ENCODE measurements around the gene MIDN.
A peak's percentile ranks its signal among the peaks of the same experiment; 100 is the strongest.

The MIDN gene

GRCh38 chr19:1275976-1276627, 27.7 kb downstream of the MIDN start (continued):
- TF ChIP-seq PRDM4 (tag by site-specific recombination; IDR thresholded peaks at IDR 0.05), result no peak
- TF ChIP-seq ZIC2 (tag by site-specific recombination; IDR thresholded peaks at IDR 0.05), result peak; percentile 43; the same call in 1 of the 2 replicates
- no peak for TF ChIP-seq ZNF18 (tag by site-specific recombination; IDR thresholded peaks at IDR 0.05)
- TF ChIP-seq ZBTB6 (tag by site-specific recombination; IDR thresholded peaks at IDR 0.05), result no peak
- no peak for TF ChIP-seq ZBTB1 (tag by site-specific recombination; IDR thresholded peaks at IDR 0.05)
- TF ChIP-seq ZBTB20 (tag by site-specific recombination; IDR thresholded peaks at IDR 0.05), result peak; percentile 77; the same call in 1 of the 2 replicates
- no peak for TF ChIP-seq ZNF777 (tag by site-specific recombination; IDR thresholded peaks at IDR 0.05; ENCODE audit: borderline replicate concordance)
- no peak for TF ChIP-seq ELK4 (IDR thresholded peaks at IDR 0.05; ENCODE audit: borderline replicate concordance, low read depth, low read length)
- TF ChIP-seq ZNF704 (tag by site-specific recombination; IDR thresholded peaks at IDR 0.05), result no peak
- TF ChIP-seq CTCF (tag by site-specific recombination; IDR thresholded peaks at IDR 0.05), result no peak
- no peak for TF ChIP-seq PRDM1 (tag by site-specific recombination; IDR thresholded peaks at IDR 0.05)
- TF ChIP-seq ZNF133 (tag by site-specific recombination; IDR thresholded peaks at IDR 0.05), result no peak
- no peak for TF ChIP-seq ZBTB11 (tag by site-specific recombination; conservative IDR thresholded peaks at IDR 0.05; ENCODE audit: low read depth)
- TF ChIP-seq BCL11B (tag by site-specific recombination; IDR thresholded peaks at IDR 0.05; ENCODE audit: low read depth), result peak; percentile 87; the same call in 1 of the 2 replicates
- TF ChIP-seq ZNF146 (tag by site-specific recombination; IDR thresholded peaks at IDR 0.05), result no peak
- TF ChIP-seq ZNF610 (tag by site-specific recombination; IDR thresholded peaks at IDR 0.05; ENCODE audit: borderline replicate concordance), result no peak
- TF ChIP-seq ZNF433 (tag by site-specific recombination; IDR thresholded peaks at IDR 0.05; ENCODE audit: low read depth), result no peak
- TF ChIP-seq SCRT1 (tag by site-specific recombination; IDR thresholded peaks at IDR 0.05; ENCODE audit: borderline replicate concordance), result no peak
- no peak for TF ChIP-seq TSHZ1 (tag by site-specific recombination; IDR thresholded peaks at IDR 0.05; ENCODE audit: borderline replicate concordance)
- TF ChIP-seq ZNF24 (tag by site-specific recombination; IDR thresholded peaks at IDR 0.05), result no peak
- no peak for TF ChIP-seq MYNN (tag by site-specific recombination; IDR thresholded peaks at IDR 0.05; ENCODE audit: borderline replicate concordance)
